ENCODE results near the gene LGR4.

GRCh38 chr11:27513389-27513788, 40.8 kb upstream of the LGR4 start:
- TF ChIP-seq ZNF274 (IDR thresholded peaks at IDR 0.05; ENCODE audit: low read depth, low read length) (no peak), YY1 (IDR thresholded peaks at IDR 0.05; ENCODE audit: insufficient read depth, insufficient read length) (no peak), SUZ12 (IDR thresholded peaks at IDR 0.05; ENCODE audit: extremely low read depth, insufficient read depth, insufficient read length) (no peak)
